ENCODE results near the gene C19orf12.
"Not testable (repeated sequence)": the region's sequence is repeated elsewhere in the genome, so short reads cannot be mapped to it uniquely, and the experiment has no call there.

C19orf12 gene

DNA sequence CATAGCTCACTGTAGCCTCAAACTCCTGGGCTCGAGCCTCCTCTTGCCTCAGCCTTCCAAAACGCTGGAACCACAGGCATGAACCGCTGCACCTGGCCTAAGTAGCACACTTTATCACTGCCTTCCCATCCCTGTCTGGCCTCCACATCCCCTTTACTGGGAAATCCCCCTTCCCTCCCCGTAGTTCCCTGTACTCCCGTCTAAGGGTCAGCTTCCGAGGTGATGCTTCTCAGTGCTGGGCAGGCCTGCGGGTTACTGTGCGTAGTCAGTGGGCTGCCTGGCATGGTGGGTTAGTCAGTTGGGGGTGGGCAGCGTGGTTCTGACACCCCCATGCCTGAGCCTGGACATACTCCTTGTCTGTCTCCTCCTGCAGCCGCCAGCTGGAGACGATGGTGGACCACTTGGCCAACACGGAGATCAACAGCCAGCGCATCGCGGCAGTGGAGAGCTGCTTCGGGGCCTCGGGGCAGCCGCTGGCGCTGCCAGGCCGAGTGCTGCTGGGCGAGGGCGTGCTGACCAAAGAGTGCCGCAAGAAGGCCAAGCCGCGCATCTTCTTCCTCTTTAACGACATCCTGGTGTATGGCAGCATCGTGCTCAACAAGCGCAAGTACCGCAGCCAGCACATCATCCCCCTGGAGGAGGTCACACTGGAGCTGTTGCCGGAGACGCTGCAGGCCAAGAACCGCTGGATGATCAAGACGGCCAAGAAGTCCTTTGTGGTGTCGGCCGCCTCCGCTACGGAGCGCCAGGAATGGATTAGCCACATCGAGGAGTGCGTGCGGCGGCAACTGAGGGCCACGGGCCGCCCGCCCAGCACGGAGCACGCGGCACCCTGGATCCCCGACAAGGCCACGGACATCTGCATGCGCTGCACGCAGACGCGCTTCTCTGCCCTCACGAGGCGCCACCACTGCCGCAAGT lies 41.4 kb downstream of the C19orf12 start:
- no peak for TF ChIP-seq TAF1 (IDR thresholded peaks at IDR 0.05; ENCODE audit: low read depth, low read length)
- no peak for TF ChIP-seq POU2F2 (IDR thresholded peaks at IDR 0.05; ENCODE audit: low read depth, low read length)
- TF ChIP-seq POLR2A (IDR thresholded peaks at IDR 0.05; ENCODE audit: low read depth, low read length): no peak
- TF ChIP-seq PAX5 (IDR thresholded peaks at IDR 0.05; ENCODE audit: insufficient read depth, low read length, severe bottlenecking): no peak
- no peak for TF ChIP-seq SPI1 (IDR thresholded peaks at IDR 0.05; ENCODE audit: low read depth, low read length)
- TF ChIP-seq POLR2AphosphoS5 (IDR thresholded peaks at IDR 0.05; ENCODE audit: low read depth, low read length): no peak
- no peak for DNase-seq (ENCODE audit: insufficient read length, low spot score)
- no peak for FAIRE-seq

GRCh38 chr19:29672933-29673336 lies 42.1 kb downstream of the C19orf12 start:
- peak; percentile 95 for FAIRE-seq

GRCh38 chr19:29672319-29672932 lies 42.6 kb downstream of the C19orf12 start:
- FAIRE-seq (no peak), DNase-seq (ENCODE audit: insufficient read length, low spot score) (no peak)
- TF ChIP-seq SPI1 (IDR thresholded peaks at IDR 0.05; ENCODE audit: low read depth, low read length): peak; percentile 47; the same call in 1 of the 2 replicates
- TF ChIP-seq POLR2AphosphoS5 (IDR thresholded peaks at IDR 0.05; ENCODE audit: low read depth, low read length): no peak
- no peak for TF ChIP-seq POU2F2 (IDR thresholded peaks at IDR 0.05; ENCODE audit: low read depth, low read length)

More at GRCh38 chr19:29672933-29673336, 42.1 kb downstream of the C19orf12 start:
- peak; percentile 82 for TF ChIP-seq PAX5 (IDR thresholded peaks at IDR 0.05; ENCODE audit: insufficient read depth, low read length, severe bottlenecking)
- no peak for TF ChIP-seq SPI1 (IDR thresholded peaks at IDR 0.05; ENCODE audit: low read depth, low read length)
- TF ChIP-seq POLR2A (IDR thresholded peaks at IDR 0.05; ENCODE audit: low read depth, low read length): no peak
- no peak for TF ChIP-seq POU2F2 (IDR thresholded peaks at IDR 0.05; ENCODE audit: low read depth, low read length)
- no peak for TF ChIP-seq TAF1 (IDR thresholded peaks at IDR 0.05; ENCODE audit: low read depth, low read length)
- DNase-seq (ENCODE audit: insufficient read length, low spot score): no peak

GRCh38 chr19:29671393-29672160 lies 43.5 kb downstream of the C19orf12 start:
- DNase-seq (ENCODE audit: insufficient read length, low spot score) (peak; percentile 64), FAIRE-seq (peak; percentile 99)
- TF ChIP-seq POLR2AphosphoS5 (IDR thresholded peaks at IDR 0.05; ENCODE audit: low read depth, low read length) (no peak), PAX5 (IDR thresholded peaks at IDR 0.05; ENCODE audit: insufficient read depth, low read length, severe bottlenecking) (no peak), TAF1 (IDR thresholded peaks at IDR 0.05; ENCODE audit: low read depth, low read length) (no peak), POU2F2 (IDR thresholded peaks at IDR 0.05; ENCODE audit: low read depth, low read length) (peak; percentile 75; the same call in 1 of the 2 replicates), POLR2A (IDR thresholded peaks at IDR 0.05; ENCODE audit: low read depth, low read length) (no peak), SPI1 (IDR thresholded peaks at IDR 0.05; ENCODE audit: low read depth, low read length) (peak; percentile 27; the same call in 1 of the 2 replicates)

GRCh38 chr19:29671026-29671392 lies 44.1 kb downstream of the C19orf12 start:
- DNase-seq (ENCODE audit: insufficient read length, low spot score); FAIRE-seq: not testable (repeated sequence)

GRCh38 chr19:29670255-29670654 lies 44.8 kb downstream of the C19orf12 start:
- no peak for DNase-seq (ENCODE audit: insufficient read length, low spot score)
- TF ChIP-seq POLR2AphosphoS5 (IDR thresholded peaks at IDR 0.05; ENCODE audit: low read depth, low read length) (no peak), PAX5 (IDR thresholded peaks at IDR 0.05; ENCODE audit: insufficient read depth, low read length, severe bottlenecking) (no peak), SPI1 (IDR thresholded peaks at IDR 0.05; ENCODE audit: low read depth, low read length) (no peak), TAF1 (IDR thresholded peaks at IDR 0.05; ENCODE audit: low read depth, low read length) (no peak), POLR2A (IDR thresholded peaks at IDR 0.05; ENCODE audit: low read depth, low read length) (no peak), POU2F2 (IDR thresholded peaks at IDR 0.05; ENCODE audit: low read depth, low read length) (no peak)
- FAIRE-seq: no peak

- DNase-seq (ENCODE audit: insufficient read length, low spot score): no peak
- no peak for FAIRE-seq
- TF ChIP-seq PAX5 (IDR thresholded peaks at IDR 0.05; ENCODE audit: insufficient read depth, low read length, severe bottlenecking): no peak
- TF ChIP-seq SPI1 (IDR thresholded peaks at IDR 0.05; ENCODE audit: low read depth, low read length): no peak
- TF ChIP-seq TAF1 (IDR thresholded peaks at IDR 0.05; ENCODE audit: low read depth, low read length): no peak
- no peak for TF ChIP-seq POU2F2 (IDR thresholded peaks at IDR 0.05; ENCODE audit: low read depth, low read length)
- no peak for TF ChIP-seq POLR2A (IDR thresholded peaks at IDR 0.05; ENCODE audit: low read depth, low read length)
- no peak for TF ChIP-seq POLR2AphosphoS5 (IDR thresholded peaks at IDR 0.05; ENCODE audit: low read depth, low read length)
Measured at GRCh38 chr19:29668746-29669609, 46.1 kb downstream of the C19orf12 start.

GRCh38 chr19:29667901-29668341 lies 47.1 kb downstream of the C19orf12 start:
- FAIRE-seq: peak; percentile 76

More at GRCh38 chr19:29667901-29668341, 47.1 kb downstream of the C19orf12 start:
- DNase-seq (ENCODE audit: insufficient read length, low spot score): no peak
- TF ChIP-seq POLR2A (IDR thresholded peaks at IDR 0.05; ENCODE audit: low read depth, low read length) (no peak), PAX5 (IDR thresholded peaks at IDR 0.05; ENCODE audit: insufficient read depth, low read length, severe bottlenecking) (no peak), TAF1 (IDR thresholded peaks at IDR 0.05; ENCODE audit: low read depth, low read length) (no peak), POU2F2 (IDR thresholded peaks at IDR 0.05; ENCODE audit: low read depth, low read length) (no peak), POLR2AphosphoS5 (IDR thresholded peaks at IDR 0.05; ENCODE audit: low read depth, low read length) (no peak), SPI1 (IDR thresholded peaks at IDR 0.05; ENCODE audit: low read depth, low read length) (no peak)

Data from GM12891 (cell line).